HL-60/S4 treated with retinoic acid at 250 ng/mL for 4 days and 3 days (cell line): ENCODE results near the gene UBALD1.
"Not testable (repeated sequence)": the region's sequence is repeated elsewhere in the genome, so short reads cannot be mapped to it uniquely, and the experiment has no call there.

ENCODE experiments used
- in situ Hi-C: fragments of 300-500 bp; cut with MboI; formaldehyde crosslinking; loops from 2 replicates; pipeline ENCODE4 v1.7.0; 2022; ENCODE audit warnings: low sequenced_read_pairs

UBALD1 gene

GRCh38 chr16:4614571-4615383 lies at the start of gene UBALD1:
UBALD1 (minus strand) TSS chr16:4614888; CDS start chr16:4614797, 91 bp downstream.
- in situ Hi-C loops = no loop called here

GRCh38 chr16:4663777-4664465 lies 49.2 kb upstream of the UBALD1 start:
- in situ Hi-C loops = no loop called here

GRCh38 chr16:4663465-4663776 lies 48.7 kb upstream of the UBALD1 start:
- in situ Hi-C loops = no loop called here

- in situ Hi-C loops = no loop called here
Measured at GRCh38 chr16:4661661-4662060, 47.0 kb upstream of the UBALD1 start.

- in situ Hi-C loops = no loop called here
Measured at GRCh38 chr16:4660454-4661007, 45.8 kb upstream of the UBALD1 start.

GRCh38 chr16:4659363-4660353 lies 45.0 kb upstream of the UBALD1 start:
- in situ Hi-C loops = no loop called here

- in situ Hi-C loops = no loop called here
Measured at GRCh38 chr16:4656695-4657686, 42.3 kb upstream of the UBALD1 start.

- in situ Hi-C loops = no loop called here
Measured at GRCh38 chr16:4656221-4656620, 41.5 kb upstream of the UBALD1 start.

- in situ Hi-C loops = no loop called here
Measured at GRCh38 chr16:4655801-4656200, 41.1 kb upstream of the UBALD1 start.

- in situ Hi-C loops = no loop called here
Measured at GRCh38 chr16:4654964-4655590, 40.4 kb upstream of the UBALD1 start.

- in situ Hi-C loops = no loop called here
Measured at GRCh38 chr16:4654011-4654963, 39.6 kb upstream of the UBALD1 start.

- in situ Hi-C loops = no loop called here
Measured at GRCh38 chr16:4652561-4652960, 37.9 kb upstream of the UBALD1 start.

- in situ Hi-C loops = no loop called here
Measured at GRCh38 chr16:4651827-4652226, 37.1 kb upstream of the UBALD1 start.

- in situ Hi-C loops = not testable (repeated sequence)
Measured at GRCh38 chr16:4650443-4651074, 35.9 kb upstream of the UBALD1 start.

- in situ Hi-C loops = no loop called here
Measured at GRCh38 chr16:4649744-4650442, 35.2 kb upstream of the UBALD1 start.

- in situ Hi-C loops = no loop called here
Measured at GRCh38 chr16:4648917-4649316, 34.2 kb upstream of the UBALD1 start.

- in situ Hi-C loops = no loop called here
Measured at GRCh38 chr16:4647644-4647980, 32.9 kb upstream of the UBALD1 start.
